Spleen (tissue), 7 donors: ENCODE results near the gene SMPD1.

Experiments
- CTCF ChIP-seq, 11 experiments: fragments of 200-600 bp in 7 of 11; fragments of 450-650 bp in 4 of 11; sonication (generic) in 4 of 11; IDR thresholded peaks in 8 of 11; conservative IDR thresholded peaks in 3 of 11; 1 replicate in 7 of 11; 2 replicates in 4 of 11; pipeline versions ENCODE4 v1.4.0 to v1.8.0; 2016 to 2021; ENCODE audit warnings: antibody characterized with exemption in 11 of 11, inconsistent platforms in 4 of 11, mild to moderate bottlenecking in 1 of 11
- POLR2A ChIP-seq, 3 donors: fragments of 450-650 bp; IDR thresholded peaks; one replicate each; pipeline ENCODE4 v1.5.1; 2017; ENCODE audit warnings: antibody characterized with exemption in 3 of 3, mild to moderate bottlenecking in 1 of 3
- POLR2AphosphoS5 ChIP-seq, 3 donors: sonication (generic); formaldehyde crosslinking; IDR thresholded peaks; one replicate each; pipeline ENCODE4 v1.5.1; 2017; ENCODE audit warnings: antibody characterized with exemption in 3 of 3
- donor health status: DM: no; HTN: no; CAD: no; lungs with moderate emphysema.
- donor health status: DM: no; HTN: no; CAD: no.
- donor health status: DM: no; HTN: no; CAD: no.

- TF ChIP-seq CTCF (IDR thresholded peaks at IDR 0.05 in 8 of 11, conservative IDR thresholded peaks at IDR 0.05 in 3 of 11) (no peak), POLR2AphosphoS5 (IDR thresholded peaks at IDR 0.05) (no peak), POLR2A (IDR thresholded peaks at IDR 0.05) (no peak)
These were observed 14.9 kb downstream of the SMPD1 start for GRCh38 chr11:6405052-6405667.
